Endothelial cell of umbilical vein (primary cell): ENCODE data around the gene SH3PXD2A. TPM values are rescaled to one million over a fixed set of nuclear protein-coding genes. Genes with fewer than 3 reads are reported as not detected.

Experiments used
- BruUV-seq: library from RNA; stranded (reverse); fragments of 400-500 nt; replicated peaks from 2 replicates; lab custom pipeline; 2021; lab: Mats Ljungman, UMichigan
- CTCF ChIA-PET: fragments of 300-600, 350-600 bp; sonication (Branson Sonifier 250); formaldehyde crosslinking; loops from one replicate; lab custom pipeline; 2021; ENCODE audit warnings: antibody characterized with exemption, inconsistent platforms; lab: Charles Lee
- POLR2A ChIA-PET: fragments of 300-600, 350-600 bp; sonication (Branson Sonifier 250); formaldehyde crosslinking; loops from one replicate; lab custom pipeline; 2021; ENCODE audit warnings: antibody characterized with exemption, inconsistent platforms; lab: Charles Lee
- DNase-seq: peaks from one replicate; pipeline ENCODE4 v3.0.0-alpha.2; 2011; ENCODE audit warnings: low read depth, low spot score
- FAIRE-seq: peaks from 2 replicates; lab custom pipeline; 2011; peaks lifted over from hg19 to GRCh38; lab: Jason Lieb, UNC
- H2AFZ ChIP-seq: 2 replicates; pipeline ENCODE4 v1.6.0; 2012; ENCODE audit warnings: low read depth, low read length, control low read depth, inconsistent platforms
- H3K27ac ChIP-seq: 2 replicates; pipeline ENCODE4 v1.5.1; 2011; ENCODE audit warnings: low read depth, mild to moderate bottlenecking, control low read depth, low read length, moderate library complexity; ENCODE audit not compliant: insufficient read depth
- H3K27me3 ChIP-seq, 2 experiments: 2 replicates each; pipeline versions ENCODE4 v1.6.0 to v1.6.1; 2011; ENCODE audit warnings: low read length in 2 of 2, mixed read lengths in 1 of 2; ENCODE audit not compliant: control insufficient read depth in 2 of 2, insufficient read depth in 2 of 2
- H3K36me3 ChIP-seq, 2 experiments: 2 replicates in 1 of 2; 3 replicates in 1 of 2; pipeline ENCODE4 v1.5.1; 2011; ENCODE audit warnings: low read length in 2 of 2, mild to moderate bottlenecking in 1 of 2, moderate library complexity in 1 of 2; ENCODE audit not compliant: control insufficient read depth in 2 of 2, insufficient read depth in 2 of 2; ENCODE audit errors: extremely low read depth in 1 of 2
- H3K4me1 ChIP-seq: 3 replicates; pipeline ENCODE4 v1.5.1; 2011; ENCODE audit warnings: mild to moderate bottlenecking, low read length; ENCODE audit not compliant: control insufficient read depth, insufficient read depth; ENCODE audit errors: extremely low read depth
- H3K4me2 ChIP-seq: 2 replicates; pipeline ENCODE4 v1.6.1; 2011; ENCODE audit warnings: low read length, control low read depth, mixed read lengths; ENCODE audit not compliant: insufficient read depth
- H3K4me3 ChIP-seq, 3 experiments: fragments of 200-600 bp in 1 of 3; sonication (generic), shearing (Covaris generic) in 1 of 3; replicated peaks in 1 of 3; 2 replicates each; pipeline ENCODE4 v1.5.1; 2011 to 2016; ENCODE audit warnings: control low read depth in 3 of 3, low read length in 3 of 3, mild to moderate bottlenecking in 2 of 3, inconsistent platforms in 1 of 3, low read depth in 1 of 3, moderate library complexity in 1 of 3; ENCODE audit not compliant: insufficient read depth in 1 of 3
- H3K79me2 ChIP-seq: 2 replicates; pipeline ENCODE4 v1.6.0; 2012; ENCODE audit warnings: low read length, inconsistent platforms; ENCODE audit not compliant: control insufficient read depth, insufficient read depth
- H3K9ac ChIP-seq: replicated peaks from 2 replicates; pipeline ENCODE3; 2011; ENCODE audit warnings: low read length, control low read depth; ENCODE audit not compliant: insufficient read depth; ENCODE audit errors: extremely low read depth
- H3K9me1 ChIP-seq: replicated peaks from 3 replicates; pipeline ENCODE4 v1.6.0; 2011; ENCODE audit warnings: mild to moderate bottlenecking, low read length; ENCODE audit not compliant: control insufficient read depth, insufficient read depth; ENCODE audit errors: extremely low read depth
- H3K9me3 ChIP-seq: replicated peaks from 2 replicates; pipeline ENCODE4 v1.5.1; 2012; ENCODE audit warnings: low read length, inconsistent platforms; ENCODE audit not compliant: control insufficient read depth, insufficient read depth
- H4K20me1 ChIP-seq: replicated peaks from 2 replicates; pipeline ENCODE3; 2011; ENCODE audit warnings: mild to moderate bottlenecking, low read length; ENCODE audit not compliant: control insufficient read depth, insufficient read depth; ENCODE audit errors: extremely low read depth
- CTCF ChIP-seq, 2 donors: IDR thresholded peaks; 1 replicate in 1 of 2; 2 replicates in 1 of 2; pipeline ENCODE4 v1.5.1; 2011; ENCODE audit warnings: low read length in 2 of 2, mild to moderate bottlenecking in 2 of 2, moderate library complexity in 2 of 2, control low read depth in 1 of 2, inconsistent platforms in 1 of 2, low read depth in 1 of 2; ENCODE audit not compliant: insufficient read depth in 1 of 2; ENCODE audit errors: extremely low read depth in 1 of 2
- EZH2 ChIP-seq: IDR thresholded peaks from 2 replicates; pipeline ENCODE4 v1.6.1; 2012; ENCODE audit warnings: borderline replicate concordance, low read depth, mild to moderate bottlenecking, moderate library complexity, low read length, inconsistent platforms; ENCODE audit not compliant: severe bottlenecking
- FOS ChIP-seq: IDR thresholded peaks from 2 replicates; pipeline ENCODE4 v1.6.1; 2011; ENCODE audit warnings: mild to moderate bottlenecking, low read length, moderate library complexity, borderline replicate concordance; ENCODE audit not compliant: insufficient read depth
- GATA2 ChIP-seq: IDR thresholded peaks from 2 replicates; pipeline ENCODE4 v1.7.0; 2011; ENCODE audit warnings: low read depth, mild to moderate bottlenecking, moderate library complexity, mixed read lengths, low read length; ENCODE audit not compliant: insufficient read length, insufficient read depth
- JUN ChIP-seq: IDR thresholded peaks from 2 replicates; pipeline ENCODE4 v1.6.1; 2011; ENCODE audit warnings: borderline replicate concordance, low read depth; ENCODE audit not compliant: insufficient read length, insufficient read depth
- MYC ChIP-seq: IDR thresholded peaks from one replicate; pipeline ENCODE4 v1.6.1; 2011; ENCODE audit warnings: mild to moderate bottlenecking, low read depth, low read length
- POLR2A ChIP-seq: IDR thresholded peaks from 2 replicates; pipeline ENCODE4 v1.6.1; 2012; ENCODE audit warnings: low read depth, mild to moderate bottlenecking, control low read depth, low read length
- POLR2AphosphoS5 ChIP-seq: IDR thresholded peaks from 2 replicates; pipeline ENCODE4 v1.6.1; 2012; ENCODE audit warnings: low read depth, mild to moderate bottlenecking, control low read depth, low read length, moderate library complexity; ENCODE audit not compliant: insufficient read depth
- dilution Hi-C: fragments of 300-500 bp; cut with MboI; formaldehyde crosslinking; loops from one replicate; pipeline ENCODE4 v1.15.0; 2019; ENCODE audit warnings: low sequenced_read_pairs; ENCODE audit not compliant: extremely low pct_ligation_motif_present
- intact Hi-C: fragments of 100-400 bp; cut with micrococcal nuclease; formaldehyde crosslinking; loops from one replicate; pipeline ENCODE4 v1.10.0; 2022
- polyA plus RNA-seq, 4 experiments: library from polyadenylated mRNA; depleted of rRNA in 3 of 4; stranded (reverse) in 3 of 4; unstranded in 1 of 4; fragments of >200 nt; gene quantifications; 2 replicates each; pipeline versions ENCODE4 v1.2.1 to v1.2.3, GENCODE V29; 2011 to 2012; ENCODE audit warnings: missing spikeins in 1 of 4
- total RNA-seq: library from RNA; stranded (reverse); gene quantifications from 2 replicates; pipeline ENCODE4 v1.2.3, GENCODE V29; 2021
- TF ChIP-seq, protein P1 (sequence below): IDR thresholded peaks from 2 replicates; pipeline ENCODE4 v1.6.1; 2011; ENCODE audit not compliant: insufficient read depth, insufficient read length

The SH3PXD2A gene
- total and polyA plus RNA-seq, 2 donors (not counting 3 experiments of a cell fraction or from before 2014, with no cell fraction given) = 1.4 to 5.1 TPM

- dilution Hi-C loops = no loop called here
- BruUV-seq = no TSS peak
- Histone ChIP-seq H3K79me2 (no peaks in the 10 kb centered on the region), H3K27ac (no peak overlapping the region), H3K4me3 (no peak overlapping the region), H3K27me3 (no peaks in the 10 kb centered on the region), H4K20me1 (no peaks in the 10 kb centered on the region), H3K36me3 (no peaks in the 10 kb centered on the region), H2AFZ (no peak overlapping the region), H3K9me3 (no peaks in the 10 kb centered on the region), H3K4me1 (no peaks in the 10 kb centered on the region), H3K9ac (no peak overlapping the region), H3K4me2 (no peak overlapping the region), H3K9me1 (no peaks in the 10 kb centered on the region)
- ChIA-PET POLR2A (no interaction called here), CTCF (interaction anchor here (0.8 to 2.9 kb wide), 10 partner anchors 8 to 249 kb away, joined by 3 to 14 read pairs (median 6); no protein-coding TSS in a partner anchor)
- FAIRE-seq (no peak), DNase-seq (no peak)
- TF ChIP-seq CTCF (IDR thresholded peaks at IDR 0.05; ENCODE audit: extremely low read depth in 1 of 2, insufficient read depth in 1 of 2, low read depth in 1 of 2, low read length in 2 of 2) = no peak
- TF ChIP-seq FOS = no peak
- TF ChIP-seq POLR2AphosphoS5 = no peak
- TF ChIP-seq, protein P1, sequence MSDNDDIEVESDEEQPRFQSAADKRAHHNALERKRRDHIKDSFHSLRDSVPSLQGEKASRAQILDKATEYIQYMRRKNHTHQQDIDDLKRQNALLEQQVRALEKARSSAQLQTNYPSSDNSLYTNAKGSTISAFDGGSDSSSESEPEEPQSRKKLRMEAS = no peak
- no peak for TF ChIP-seq GATA2
- TF ChIP-seq MYC = no peak
- no peak for TF ChIP-seq JUN
- TF ChIP-seq POLR2A = no peak
- no peak for TF ChIP-seq EZH2
- intact Hi-C loops = no loop called here
Measured at GRCh38 chr10:103563231-103564115, 291.9 kb downstream of the SH3PXD2A start.
